IMR-90 (cell line): Measurements from ENCODE around the gene CYSLTR2.

ENCODE experiments used
- CTCF ChIP-seq: conservative IDR thresholded peaks from 2 replicates; pipeline ENCODE4 v1.5.1; 2012; ENCODE audit warnings: mild to moderate bottlenecking, low read depth, low read length, improper control_type of control experiment
- POLR2A ChIP-seq: IDR thresholded peaks from 2 replicates; pipeline ENCODE4 v1.6.1; 2012; ENCODE audit warnings: mild to moderate bottlenecking, low read depth, low read length

GRCh38 chr13:48625413-48626076, 28.2 kb upstream of the CYSLTR2 start:
- TF ChIP-seq CTCF (no peak), POLR2A (no peak)
